HG02610 (cell line): Measurements from ENCODE around the gene ZNF529.

ENCODE experiments used
- ATAC-seq: cut with Tn5 transposase; IDR thresholded peaks from one replicate; pipeline ENCODE4 v1.9.1; 2021; ENCODE audit warnings: mild to moderate bottlenecking, moderate library complexity; ENCODE audit not compliant: unreplicated experiment

The ZNF529 gene

DNA sequence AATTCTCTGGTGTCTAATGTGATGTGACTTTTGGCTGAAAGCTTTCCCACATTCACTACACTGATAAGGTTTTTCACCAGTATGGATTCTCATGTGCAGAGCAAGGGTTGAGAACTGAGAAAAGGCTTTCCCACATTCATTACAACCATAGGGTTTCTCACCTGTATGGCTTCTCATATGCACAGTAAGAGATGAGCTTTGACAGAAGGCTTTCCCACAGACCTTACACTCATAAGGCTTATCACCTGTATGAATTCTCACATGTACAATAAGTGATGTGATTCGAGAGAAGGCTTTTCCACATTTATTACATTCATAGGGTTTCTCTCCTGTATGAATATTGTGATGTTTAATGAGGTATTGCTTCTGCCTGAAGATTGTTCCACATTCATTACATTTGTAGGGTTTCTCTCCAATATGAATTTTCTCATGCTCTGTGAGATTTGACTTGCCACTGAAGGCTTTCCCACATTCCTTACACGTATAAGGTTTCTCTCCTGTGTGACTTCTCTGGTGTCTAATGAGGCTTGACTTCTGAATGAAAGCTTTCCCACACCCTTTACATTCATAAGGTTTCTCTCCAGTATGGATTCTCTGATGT is 59.0 kb downstream of the ZNF529 start:
- ATAC-seq: no peak

DNA sequence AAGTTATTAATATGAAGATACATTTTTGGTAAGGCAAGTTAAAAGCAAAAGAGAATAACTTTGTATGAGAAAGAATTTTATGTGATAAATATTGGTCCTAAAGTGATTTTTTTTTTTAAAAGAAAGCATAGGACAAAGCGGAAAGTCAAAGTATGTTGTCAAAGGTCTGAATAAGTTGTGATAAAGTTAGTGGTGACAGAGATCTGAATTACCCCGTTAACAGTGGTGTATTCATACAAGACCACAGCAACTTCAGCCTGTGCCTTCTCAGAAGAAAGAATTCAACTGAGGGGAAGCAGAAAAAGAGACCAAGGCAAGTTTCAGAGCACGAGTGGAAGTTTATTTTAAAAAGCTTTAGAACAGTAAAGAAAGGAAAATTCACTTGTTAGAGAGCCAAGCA is 64.8 kb downstream of the ZNF529 start:
- ATAC-seq: no peak

GRCh38 chr19:36501973-36502372 is 71.1 kb downstream of the ZNF529 start:
- ATAC-seq: no peak

- no peak for ATAC-seq
These were observed 76.1 kb downstream of the ZNF529 start for GRCh38 chr19:36497001-36497400.
